ENCODE results near the gene ARHGEF28. TPM values are rescaled to one million over a fixed set of nuclear protein-coding genes. Genes with fewer than 3 reads are reported as not detected.
A peak's percentile ranks its signal among the peaks of the same experiment; 100 is the strongest.

Gene ARHGEF28
- total and polyA plus RNA-seq, 2 of the 13 experiments (the other 11 are each of a cell fraction or from before 2014, with no cell fraction given) = 17.4 to 34.1 TPM

- TF ChIP-seq ZBTB1 (CRISPR knock-in tag; IDR thresholded peaks at IDR 0.05; ENCODE audit: borderline replicate concordance) (no peak), MEIS1 (CRISPR knock-in tag; IDR thresholded peaks at IDR 0.05; ENCODE audit: borderline replicate concordance) (no peak; the same call in 1 of the 2 replicates), POLR2A (IDR thresholded peaks at IDR 0.05; ENCODE audit: insufficient read depth in 1 of 2, low read depth in 2 of 2, low read length in 2 of 2) (peak; percentile 54 to 75; a peak in 3 of 4 replicates), ZBTB7B (CRISPR knock-in tag; IDR thresholded peaks at IDR 0.05) (peak; percentile 49), MYPOP (CRISPR knock-in tag; IDR thresholded peaks at IDR 0.05) (peak; percentile 28), THRA (CRISPR knock-in tag; IDR thresholded peaks at IDR 0.05; ENCODE audit: borderline replicate concordance) (no peak; the same call in 1 of the 2 replicates), ZNF576 (CRISPR knock-in tag; IDR thresholded peaks at IDR 0.05) (no peak), KAT8 (CRISPR knock-in tag; IDR thresholded peaks at IDR 0.05) (no peak), ZFX (CRISPR knock-in tag; IDR thresholded peaks at IDR 0.05; ENCODE audit: low read depth) (peak; percentile 70), NFYC (CRISPR knock-in tag; IDR thresholded peaks at IDR 0.05) (no peak), ZNF138 (CRISPR knock-in tag; IDR thresholded peaks at IDR 0.05; ENCODE audit: low read depth) (no peak), ZNF235 (CRISPR knock-in tag; IDR thresholded peaks at IDR 0.05; ENCODE audit: borderline replicate concordance) (no peak), ZNF691 (CRISPR knock-in tag; IDR thresholded peaks at IDR 0.05; ENCODE audit: borderline replicate concordance, low read depth) (peak; percentile 14; the same call in 1 of the 2 replicates), ZNF230 (CRISPR knock-in tag; IDR thresholded peaks at IDR 0.05) (no peak), ZNF251 (CRISPR knock-in tag; IDR thresholded peaks at IDR 0.05) (no peak), TAF1 (CRISPR knock-in tag; IDR thresholded peaks at IDR 0.05) (peak; percentile 61; the same call in 1 of the 2 replicates), CTCF (CRISPR knock-in tag; IDR thresholded peaks at IDR 0.05) (peak; percentile 23; the same call in 1 of the 2 replicates), GTF3A (CRISPR knock-in tag; conservative IDR thresholded peaks at IDR 0.05) (0 out of 2 replicates have a peak, but pooled peaks have one; percentile 38), EZH2 (conservative IDR thresholded peaks at IDR 0.05; ENCODE audit: low read depth, low read length) (no peak), MXD4 (CRISPR knock-in tag; IDR thresholded peaks at IDR 0.05) (peak; percentile 21; the same call in 1 of the 2 replicates), PCBP1 (IDR thresholded peaks at IDR 0.05; ENCODE audit: borderline replicate concordance, low read depth, low read length) (no peak), ZBTB14 (CRISPR knock-in tag; IDR thresholded peaks at IDR 0.05) (peak; percentile 29; the same call in 1 of the 2 replicates), RNF2 (conservative IDR thresholded peaks at IDR 0.05; ENCODE audit: low read depth) (no peak)
These were observed at the start of gene ARHGEF28 (continued) for GRCh38 chr5:73625944-73626811.
